HUDEP-2 (cell line): ENCODE data around the gene CHCHD3.

ENCODE experiments used
- DNase-seq, 76 experiments: peaks; one replicate each; lab custom pipeline; 2025; ENCODE audit not compliant: unreplicated experiment in 76 of 76; lab: John Stamatoyannopoulos, UW

The CHCHD3 gene

DNA sequence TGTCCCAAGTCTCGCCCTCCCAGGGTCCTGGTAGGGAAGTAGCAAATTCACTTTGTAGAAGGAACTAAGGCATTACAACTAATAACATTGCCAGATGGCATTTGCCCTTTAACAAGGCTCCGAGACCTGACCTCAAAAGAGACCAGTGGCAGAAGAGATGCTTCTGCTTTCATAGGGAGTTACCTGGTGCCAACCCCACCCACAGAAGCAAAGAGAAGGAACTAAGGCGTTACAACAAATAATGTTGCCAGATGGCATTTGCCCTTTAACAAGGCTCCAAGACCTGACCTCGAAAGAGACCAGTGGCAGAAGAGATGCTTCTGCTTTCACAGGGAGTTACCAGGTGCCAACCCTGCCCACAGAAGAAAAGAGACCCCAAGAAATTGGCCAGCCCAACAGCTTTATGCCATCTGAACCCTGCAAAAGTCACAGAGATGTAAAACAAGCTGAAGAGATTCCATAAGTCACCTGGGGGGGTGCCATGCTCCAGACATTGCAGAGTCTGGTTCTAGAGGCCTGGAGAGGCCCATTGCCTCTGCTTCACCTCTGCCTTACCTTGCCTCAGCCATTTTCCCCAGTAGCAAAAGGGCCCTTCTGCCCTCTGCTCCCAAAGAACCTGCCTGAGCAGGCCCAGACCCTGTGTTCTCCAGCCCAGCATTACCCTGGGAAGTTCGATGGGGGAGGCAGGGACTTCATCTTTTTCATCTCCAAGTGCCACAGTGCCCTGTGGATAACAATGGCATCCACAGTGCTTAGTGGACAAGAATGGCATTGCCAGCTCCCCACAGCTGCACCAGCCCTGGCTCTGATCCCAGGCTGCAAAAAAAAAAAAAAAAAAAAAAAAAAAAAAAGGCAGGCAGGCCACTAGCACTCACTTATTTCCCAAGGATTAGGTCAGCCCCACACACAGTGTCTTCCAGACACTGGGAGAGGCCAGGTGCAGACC lies 326.1 kb downstream of the CHCHD3 start:
- DNase-seq: no peak

DNA sequence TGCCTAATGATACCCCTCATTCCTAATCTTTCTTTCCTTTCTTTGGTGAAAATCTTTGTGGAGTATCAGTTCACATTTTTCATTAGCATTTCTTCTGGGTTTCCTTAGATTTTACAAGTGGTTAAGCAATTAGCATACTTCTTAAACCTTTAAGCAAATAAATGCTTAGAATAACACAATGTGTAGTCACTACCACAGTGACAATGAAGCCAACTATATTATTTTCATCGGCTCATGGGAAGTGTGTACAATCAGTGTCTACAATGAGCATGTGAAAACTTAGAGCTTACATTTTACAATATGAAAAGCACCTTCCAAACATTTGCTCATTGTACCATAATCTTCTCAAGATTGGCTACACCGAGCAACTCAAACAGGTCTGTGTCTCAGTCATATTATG lies 329.5 kb downstream of the CHCHD3 start:
- DNase-seq: no peak

DNA sequence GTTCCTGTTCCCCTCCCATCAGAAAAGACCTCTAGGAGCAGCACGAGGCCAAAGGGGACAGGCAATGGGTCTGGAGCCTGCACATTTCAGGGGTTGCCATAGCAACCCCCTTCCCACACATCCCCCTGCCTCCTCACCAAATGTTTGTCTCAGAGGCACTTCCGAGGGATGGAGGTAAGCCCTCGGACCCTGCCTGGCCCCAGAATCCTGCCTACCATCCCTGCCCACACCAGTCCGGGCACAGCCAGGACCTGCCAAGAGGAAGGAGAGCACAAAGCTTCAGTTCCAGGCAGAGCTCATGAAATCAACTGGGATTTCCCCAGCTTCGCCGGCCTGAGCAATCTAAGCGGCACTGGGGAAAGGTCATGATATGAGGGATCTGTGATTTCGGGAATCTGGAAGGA lies 330.6 kb downstream of the CHCHD3 start:
- DNase-seq: no peak

DNA sequence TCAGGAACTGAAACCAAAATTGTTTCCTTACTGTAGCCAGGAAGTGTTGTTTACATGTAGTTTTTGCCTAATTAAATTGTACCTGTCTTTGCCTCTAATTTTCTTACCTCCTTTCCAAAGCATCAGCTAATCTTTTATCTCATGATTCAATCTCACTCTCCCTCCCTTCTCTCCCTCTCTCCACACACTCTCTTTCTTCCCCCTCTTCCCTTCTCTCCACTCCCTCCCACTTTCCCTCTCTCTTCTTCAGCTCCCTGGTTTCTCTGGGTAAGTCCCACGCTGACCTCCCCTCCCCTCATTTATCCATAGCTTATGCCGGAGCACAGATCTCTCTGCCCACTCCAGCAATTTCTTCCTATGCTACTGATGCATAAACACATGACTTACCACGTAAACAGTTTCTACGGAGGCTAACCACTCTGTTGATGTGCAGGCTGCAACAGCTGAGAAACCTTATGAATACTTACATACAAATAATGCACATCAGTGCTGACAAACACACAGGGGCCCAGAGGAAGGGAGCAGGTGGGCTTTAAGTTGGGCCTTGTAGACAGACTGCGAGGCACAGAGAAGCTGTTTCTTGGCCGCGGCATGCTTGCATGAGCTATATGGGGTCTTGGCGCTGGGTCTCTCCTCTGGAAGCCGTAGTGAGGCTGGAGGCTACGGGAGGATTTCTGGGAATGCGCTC lies 331.2 kb downstream of the CHCHD3 start:
- DNase-seq: no peak

DNA sequence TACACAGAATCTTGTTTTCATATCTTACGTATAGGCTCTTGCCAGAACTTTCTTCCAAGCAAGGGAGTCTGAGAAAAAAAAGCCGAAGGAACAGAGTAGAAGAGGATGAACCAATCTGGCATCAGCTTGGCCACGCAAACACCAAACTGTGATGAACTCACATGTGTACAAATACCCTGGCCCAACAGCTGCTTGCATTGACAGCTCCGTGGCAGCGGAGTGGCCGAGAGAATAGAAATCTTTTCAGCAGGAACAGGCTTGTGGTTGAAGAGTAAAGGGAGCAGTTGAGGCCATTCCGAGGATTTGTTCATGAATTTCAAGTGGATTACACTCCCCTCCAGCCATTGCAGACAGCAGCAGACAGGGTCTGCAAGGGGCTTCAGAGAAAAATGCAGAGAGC lies 331.8 kb downstream of the CHCHD3 start:
- DNase-seq: no peak

DNA sequence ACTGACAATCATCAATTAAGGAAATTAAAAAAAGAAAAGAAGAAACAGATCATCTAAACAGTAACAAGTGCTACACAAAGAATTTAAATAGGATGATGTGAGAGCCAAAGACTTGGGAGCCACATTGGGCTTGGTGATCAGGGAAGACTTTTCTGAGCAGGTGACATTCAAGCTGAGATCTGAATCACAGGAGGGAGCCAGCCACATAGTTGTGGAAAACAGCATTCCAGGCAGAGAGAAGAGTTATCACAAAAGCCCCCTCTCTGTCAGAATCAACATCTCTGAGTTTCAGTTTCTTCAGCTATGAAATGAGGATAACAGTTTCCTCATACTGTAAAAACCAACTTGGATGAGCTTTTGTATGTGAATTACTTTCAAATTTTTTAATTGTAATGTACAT lies 336.4 kb downstream of the CHCHD3 start:
- DNase-seq: no peak

DNA sequence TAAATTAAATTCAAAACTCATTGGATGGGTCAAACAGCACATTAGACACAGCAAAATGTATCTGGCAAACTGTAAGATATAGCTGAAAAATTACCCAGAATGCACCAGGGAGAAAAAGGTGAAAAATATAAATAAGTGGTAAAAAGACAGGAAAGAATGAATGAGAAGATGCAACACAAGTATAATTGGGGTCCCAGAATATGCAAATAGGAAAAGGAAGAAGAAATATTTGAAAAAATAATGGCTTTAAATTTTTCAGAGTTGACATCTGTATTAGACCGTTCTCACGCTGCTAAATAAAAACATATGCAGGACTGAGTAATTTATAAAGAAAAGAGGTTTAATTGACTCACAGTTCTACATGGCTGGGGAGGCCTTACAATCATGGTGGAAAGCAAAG lies 337.9 kb downstream of the CHCHD3 start:
- DNase-seq: no peak

DNA sequence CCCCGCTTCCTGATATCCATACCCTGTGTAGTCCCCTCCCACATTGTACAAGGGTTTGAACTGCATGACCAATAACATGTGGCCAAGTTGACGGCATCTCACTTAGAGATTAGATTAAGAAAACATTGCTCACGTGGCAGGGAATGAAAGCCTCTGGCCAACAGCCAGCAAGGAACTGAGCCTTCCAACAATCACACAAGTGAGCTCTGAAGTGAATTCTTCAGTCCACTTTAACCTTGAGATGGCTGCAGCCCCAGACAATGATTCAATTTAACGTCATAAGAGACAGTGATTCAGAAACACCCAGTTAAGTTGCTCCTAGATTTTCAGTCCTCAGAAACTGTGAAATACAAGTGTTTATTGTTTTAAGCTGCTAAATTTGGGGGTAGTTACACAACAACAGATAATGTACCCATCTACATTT lies 339.7 kb downstream of the CHCHD3 start:
- no peak for DNase-seq

DNA sequence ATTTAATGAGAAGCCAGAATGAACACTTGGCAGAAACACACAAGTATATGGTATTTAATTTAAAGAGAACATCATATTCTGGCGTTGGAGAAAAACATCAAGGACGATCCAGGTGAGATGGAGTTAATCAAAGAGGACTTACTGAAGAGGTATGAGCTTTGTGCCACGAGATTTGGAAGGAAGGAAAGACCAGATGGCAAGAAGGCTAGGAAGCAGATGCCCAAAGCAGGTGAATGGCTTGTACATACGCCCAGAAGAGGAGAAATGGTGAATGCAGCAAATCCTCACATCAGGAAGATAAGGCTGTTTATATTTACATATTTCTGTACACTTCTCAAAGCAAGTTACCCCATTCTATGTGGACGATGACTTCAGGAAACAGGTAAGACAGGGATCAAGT lies 341.7 kb downstream of the CHCHD3 start:
- no peak for DNase-seq

DNA sequence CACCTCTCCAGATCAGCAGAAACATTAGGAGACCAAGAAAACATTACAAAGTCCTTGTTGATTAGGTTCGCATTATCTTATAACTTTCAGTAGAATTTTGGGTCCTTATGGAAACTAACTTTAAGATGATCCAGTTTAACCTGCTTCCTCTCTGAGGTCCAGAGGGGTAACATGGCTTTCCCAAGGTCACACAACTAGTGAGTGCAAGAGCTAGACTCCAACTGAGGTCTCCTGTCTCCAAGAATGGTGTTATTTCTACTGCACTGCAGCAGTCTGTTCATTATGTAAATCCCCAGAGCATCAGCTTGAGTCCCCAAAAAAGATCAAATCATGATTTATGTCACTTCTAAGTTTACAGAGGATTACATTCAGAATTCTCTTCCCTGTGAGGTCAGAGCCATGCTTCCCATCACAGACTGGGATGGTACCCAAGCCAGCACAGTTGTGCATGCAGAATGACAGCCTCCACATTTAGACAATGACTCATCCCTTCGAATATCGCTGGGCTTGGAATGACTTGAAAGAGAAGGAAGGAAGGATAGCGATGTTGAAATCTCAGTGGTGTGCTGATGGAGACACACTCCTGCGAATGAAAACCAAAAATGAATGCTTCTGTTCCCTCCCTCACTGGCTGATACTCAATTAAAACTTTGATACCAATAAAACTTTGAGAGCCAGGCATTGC lies 342.5 kb downstream of the CHCHD3 start:
- DNase-seq: no peak

DNA sequence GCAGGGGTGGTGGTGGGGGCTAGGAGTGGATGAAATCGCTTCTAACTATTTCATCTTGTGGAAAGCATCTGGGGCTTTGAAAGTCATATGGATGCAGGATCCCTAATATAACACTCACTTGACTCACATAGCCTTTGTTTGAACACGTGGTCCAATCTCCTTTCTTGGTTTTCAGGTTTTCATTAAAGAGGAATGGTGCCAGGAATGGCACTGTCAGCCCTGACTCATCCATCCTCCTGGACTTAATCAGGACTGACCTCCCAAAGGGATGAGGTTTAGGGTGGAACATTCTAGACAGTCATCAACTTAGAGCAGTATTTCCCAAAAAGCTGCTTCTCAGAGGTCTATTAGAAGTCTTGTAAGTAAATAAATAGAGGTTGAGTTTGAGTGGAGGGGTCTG lies 343.6 kb downstream of the CHCHD3 start:
- DNase-seq: no peak

DNA sequence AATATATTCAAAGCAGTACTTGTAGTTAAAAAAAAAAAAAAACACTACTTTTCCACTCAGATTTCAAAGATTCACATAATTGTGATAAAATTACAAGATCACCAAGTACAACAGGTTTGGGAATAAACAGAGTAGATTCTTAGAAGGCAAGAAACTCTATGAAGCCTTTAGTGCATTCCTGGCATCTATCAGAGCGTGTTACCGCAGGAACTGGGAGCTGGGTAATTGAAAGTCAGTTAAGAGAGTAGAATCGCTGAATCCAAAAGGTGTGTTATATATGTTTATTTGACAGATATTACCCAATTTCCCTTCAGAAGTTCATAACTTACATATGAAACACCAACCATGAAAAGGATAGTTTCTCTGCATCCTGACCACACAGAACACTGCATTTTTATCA lies 346.4 kb downstream of the CHCHD3 start:
- no peak for DNase-seq
